ENCODE measurements around the gene PPM1L. TPM values are rescaled to one million over a fixed set of nuclear protein-coding genes. Genes with fewer than 3 reads are reported as not detected.

The PPM1L gene
- total and polyA plus RNA-seq, 10 of the 15 experiments (the other 5 are each of a cell fraction or from before 2014, with no cell fraction given), result under 0.01 to 0.33 (median 0.06) TPM; not detected in 1

- no peak for TF ChIP-seq REST (IDR thresholded peaks at IDR 0.05; ENCODE audit: low read depth, low read length)
- no peak for TF ChIP-seq PAX5 (IDR thresholded peaks at IDR 0.05; ENCODE audit: borderline replicate concordance, low read depth, low read length)
- TF ChIP-seq, protein P1, sequence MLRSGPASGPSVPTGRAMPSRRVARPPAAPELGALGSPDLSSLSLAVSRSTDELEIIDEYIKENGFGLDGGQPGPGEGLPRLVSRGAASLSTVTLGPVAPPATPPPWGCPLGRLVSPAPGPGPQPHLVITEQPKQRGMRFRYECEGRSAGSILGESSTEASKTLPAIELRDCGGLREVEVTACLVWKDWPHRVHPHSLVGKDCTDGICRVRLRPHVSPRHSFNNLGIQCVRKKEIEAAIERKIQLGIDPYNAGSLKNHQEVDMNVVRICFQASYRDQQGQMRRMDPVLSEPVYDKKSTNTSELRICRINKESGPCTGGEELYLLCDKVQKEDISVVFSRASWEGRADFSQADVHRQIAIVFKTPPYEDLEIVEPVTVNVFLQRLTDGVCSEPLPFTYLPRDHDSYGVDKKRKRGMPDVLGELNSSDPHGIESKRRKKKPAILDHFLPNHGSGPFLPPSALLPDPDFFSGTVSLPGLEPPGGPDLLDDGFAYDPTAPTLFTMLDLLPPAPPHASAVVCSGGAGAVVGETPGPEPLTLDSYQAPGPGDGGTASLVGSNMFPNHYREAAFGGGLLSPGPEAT (IDR thresholded peaks at IDR 0.05; ENCODE audit: low read depth), result no peak
- TF ChIP-seq TAF1 (IDR thresholded peaks at IDR 0.05; ENCODE audit: borderline replicate concordance, low read depth, low read length), result no peak
- no peak for TF ChIP-seq TCF3 (IDR thresholded peaks at IDR 0.05; ENCODE audit: borderline replicate concordance, insufficient read depth, low read depth, low read length)
- no peak for TF ChIP-seq SMAD1 (IDR thresholded peaks at IDR 0.05; ENCODE audit: low read depth, partially characterized antibody)
- TF ChIP-seq HCFC1 (IDR thresholded peaks at IDR 0.05; ENCODE audit: low read length), result no peak
- TF ChIP-seq MTA2 (IDR thresholded peaks at IDR 0.05; ENCODE audit: low read depth), result no peak
- TF ChIP-seq YY1 (IDR thresholded peaks at IDR 0.05; ENCODE audit: low read depth, low read length), result no peak
- TF ChIP-seq IKZF1 (conservative IDR thresholded peaks at IDR 0.05), result no peak
Observed at GRCh38 chr3:160747422-160747821, 8.6 kb upstream of the PPM1L start (continued).

Data from GM12878 (cell line).